RCC 7860 (cell line): ENCODE results near the gene SEMA4C.
"Not testable (repeated sequence)": the region's sequence is repeated elsewhere in the genome, so short reads cannot be mapped to it uniquely, and the experiment has no call there.

Experiments
- DNase-seq: peaks from one replicate; pipeline ENCODE4 v3.0.0-alpha.2; 2015; ENCODE audit warnings: low spot score
- FAIRE-seq: peaks from 2 replicates; lab custom pipeline; 2012; peaks lifted over from hg19 to GRCh38; lab: Jason Lieb, UNC

The SEMA4C gene

GRCh38 chr2:96897491-96898134 is 27.7 kb upstream of the SEMA4C start:
- FAIRE-seq, result no peak
- DNase-seq, result no peak

- FAIRE-seq (no peak), DNase-seq (no peak)
Measured at GRCh38 chr2:96895746-96896651, 26.1 kb upstream of the SEMA4C start.

GRCh38 chr2:96895032-96895745 is 25.3 kb upstream of the SEMA4C start:
- DNase-seq, result no peak
- no peak for FAIRE-seq

DNA sequence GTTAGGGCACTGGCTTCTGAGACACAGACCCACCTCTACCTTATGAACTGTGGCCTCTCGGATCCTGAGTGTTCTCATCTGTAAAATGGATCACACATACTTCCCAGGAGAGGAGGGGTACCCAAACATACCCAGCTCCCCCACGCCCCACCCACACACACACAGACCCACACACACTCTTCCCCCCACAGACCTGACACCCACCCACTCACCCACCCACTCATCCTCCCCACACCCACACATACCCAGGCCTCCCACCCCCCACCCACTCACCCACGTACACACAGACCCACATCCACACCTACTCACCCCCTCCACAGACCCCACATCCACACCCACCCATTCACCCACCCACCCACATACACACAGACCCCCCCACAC is 24.3 kb upstream of the SEMA4C start:
- DNase-seq (no peak), FAIRE-seq (no peak)

DNA sequence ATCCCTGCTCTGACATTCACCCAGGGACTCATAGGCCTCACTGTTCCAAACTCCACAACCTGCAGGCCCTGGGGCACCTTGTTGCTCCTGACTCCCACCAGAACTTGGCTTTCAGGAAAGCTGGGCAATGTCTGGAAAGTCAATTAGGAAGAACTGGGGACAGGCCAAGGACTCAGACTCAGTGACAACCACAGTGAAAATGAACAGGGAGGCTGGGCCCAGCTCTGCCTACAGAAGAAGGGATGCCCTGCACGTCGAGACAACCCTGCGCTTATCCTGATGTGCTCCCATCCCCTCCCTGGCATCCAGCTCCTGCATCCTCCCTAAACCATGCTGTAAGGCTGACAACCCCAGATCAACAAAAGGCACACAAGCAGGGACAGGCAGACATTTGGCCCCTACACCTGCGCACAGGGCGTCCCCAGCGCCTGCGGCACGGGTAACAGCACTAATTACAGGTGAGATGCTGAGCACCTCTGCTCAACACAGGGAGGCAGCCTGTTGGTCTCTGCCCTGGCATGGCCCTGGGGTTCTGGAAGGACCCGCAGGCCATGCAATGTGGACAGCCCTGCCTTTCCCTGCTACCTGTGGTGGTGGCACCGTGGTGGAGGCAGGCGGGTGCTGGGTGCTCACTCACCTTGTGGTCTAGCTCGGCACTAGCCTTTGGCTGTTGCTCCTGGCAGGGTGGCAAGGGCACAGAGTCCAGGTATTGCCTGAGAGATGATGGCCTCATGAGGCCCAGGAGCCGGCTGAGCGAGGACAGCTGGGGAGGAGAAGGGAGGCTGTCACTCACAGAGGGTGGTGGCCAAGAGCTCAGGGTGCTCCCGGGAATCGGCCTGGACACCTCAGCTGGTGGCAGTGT is 23.6 kb upstream of the SEMA4C start:
- no peak for DNase-seq
- FAIRE-seq, result no peak

DNA sequence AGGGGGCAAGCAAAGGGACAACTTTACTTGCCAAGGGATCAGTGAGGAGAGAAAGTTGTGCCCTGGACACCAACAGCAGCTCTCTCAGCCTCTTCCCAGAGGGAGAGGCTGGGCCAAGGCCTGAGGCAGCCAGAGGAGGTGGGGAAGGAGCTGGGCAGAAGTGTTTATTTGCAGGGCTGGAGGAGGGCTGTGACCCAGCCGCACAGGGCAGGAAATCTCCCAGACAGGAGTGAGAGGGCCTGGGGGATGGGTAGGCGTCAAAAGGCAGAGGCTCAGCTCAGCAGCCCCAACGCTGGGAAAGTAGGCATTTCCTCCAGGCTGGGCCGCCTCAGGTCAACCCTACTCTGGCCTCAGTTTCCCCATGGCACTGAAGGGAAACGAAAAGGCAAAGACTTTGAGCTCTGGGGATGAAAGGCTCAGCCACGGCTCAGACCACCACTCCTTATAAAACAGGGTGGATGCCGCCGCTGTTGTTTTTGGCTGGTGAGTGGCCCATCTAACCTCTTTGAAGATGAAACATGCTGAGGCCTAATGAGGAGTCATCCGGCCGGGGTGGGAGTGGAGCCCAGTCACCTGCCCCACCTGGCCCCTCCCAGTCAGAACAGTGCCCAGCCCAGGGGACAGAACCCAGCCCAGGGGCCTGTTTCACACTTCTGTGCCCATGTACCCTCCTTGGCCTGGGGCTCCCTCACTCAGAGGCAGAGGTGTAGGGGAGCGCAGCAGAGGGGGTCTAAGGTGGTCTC is 21.9 kb upstream of the SEMA4C start:
- DNase-seq (peak; percentile 53), FAIRE-seq (no peak)

DNA sequence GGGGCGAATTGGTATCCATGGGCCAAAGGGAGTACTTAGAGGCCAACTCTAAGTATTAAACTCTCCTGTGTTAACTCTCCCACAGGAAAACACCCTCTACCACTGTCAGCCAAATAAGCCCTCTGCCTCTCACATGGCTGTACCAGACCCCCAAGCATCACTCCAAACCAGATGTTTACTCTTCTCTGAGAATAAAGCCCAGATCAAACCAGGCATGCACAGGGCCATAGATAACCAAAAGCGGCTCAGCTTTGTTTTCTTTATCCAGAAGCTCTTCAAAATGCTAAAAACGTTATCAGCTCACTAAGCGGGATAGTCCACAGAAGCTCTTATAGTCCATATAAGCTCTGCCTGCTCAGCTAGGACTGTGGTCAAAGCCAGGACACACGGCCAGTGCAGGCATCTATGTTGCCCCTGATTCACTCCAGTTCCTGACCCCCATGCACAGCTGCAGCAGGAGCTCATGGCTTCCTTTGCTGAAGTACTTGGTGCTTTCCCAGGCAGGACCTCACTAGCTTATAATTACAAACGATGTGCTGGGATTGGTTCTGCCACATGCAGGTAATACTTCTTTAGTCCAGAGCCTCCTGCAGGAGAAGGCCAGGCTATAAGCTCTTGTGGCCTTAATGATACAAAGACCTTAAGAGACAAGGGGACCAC is 21.0 kb upstream of the SEMA4C start:
- DNase-seq (no peak), FAIRE-seq (no peak)

GRCh38 chr2:96890252-96890651 is 20.4 kb upstream of the SEMA4C start:
- DNase-seq (no peak), FAIRE-seq (no peak)

DNA sequence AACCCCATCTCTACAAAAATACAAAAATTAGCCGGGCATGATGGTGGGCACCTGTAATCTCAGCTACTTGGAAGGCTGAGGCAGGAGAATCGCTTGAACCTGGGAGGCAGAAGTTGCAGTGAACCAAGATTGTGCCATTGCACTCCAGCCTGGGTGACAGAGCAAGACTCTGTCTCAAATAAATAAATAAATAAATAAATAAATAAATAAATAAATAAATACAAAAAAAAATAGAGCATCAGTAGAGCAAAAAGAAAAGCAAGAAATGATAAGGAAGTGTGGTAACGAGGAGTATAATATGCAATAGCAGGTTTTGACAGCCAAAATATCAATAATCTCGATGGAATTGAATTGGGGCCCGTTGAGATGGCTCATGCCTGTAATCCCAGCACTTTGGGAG is 19.6 kb upstream of the SEMA4C start:
- not testable (repeated sequence) for FAIRE-seq, DNase-seq

DNA sequence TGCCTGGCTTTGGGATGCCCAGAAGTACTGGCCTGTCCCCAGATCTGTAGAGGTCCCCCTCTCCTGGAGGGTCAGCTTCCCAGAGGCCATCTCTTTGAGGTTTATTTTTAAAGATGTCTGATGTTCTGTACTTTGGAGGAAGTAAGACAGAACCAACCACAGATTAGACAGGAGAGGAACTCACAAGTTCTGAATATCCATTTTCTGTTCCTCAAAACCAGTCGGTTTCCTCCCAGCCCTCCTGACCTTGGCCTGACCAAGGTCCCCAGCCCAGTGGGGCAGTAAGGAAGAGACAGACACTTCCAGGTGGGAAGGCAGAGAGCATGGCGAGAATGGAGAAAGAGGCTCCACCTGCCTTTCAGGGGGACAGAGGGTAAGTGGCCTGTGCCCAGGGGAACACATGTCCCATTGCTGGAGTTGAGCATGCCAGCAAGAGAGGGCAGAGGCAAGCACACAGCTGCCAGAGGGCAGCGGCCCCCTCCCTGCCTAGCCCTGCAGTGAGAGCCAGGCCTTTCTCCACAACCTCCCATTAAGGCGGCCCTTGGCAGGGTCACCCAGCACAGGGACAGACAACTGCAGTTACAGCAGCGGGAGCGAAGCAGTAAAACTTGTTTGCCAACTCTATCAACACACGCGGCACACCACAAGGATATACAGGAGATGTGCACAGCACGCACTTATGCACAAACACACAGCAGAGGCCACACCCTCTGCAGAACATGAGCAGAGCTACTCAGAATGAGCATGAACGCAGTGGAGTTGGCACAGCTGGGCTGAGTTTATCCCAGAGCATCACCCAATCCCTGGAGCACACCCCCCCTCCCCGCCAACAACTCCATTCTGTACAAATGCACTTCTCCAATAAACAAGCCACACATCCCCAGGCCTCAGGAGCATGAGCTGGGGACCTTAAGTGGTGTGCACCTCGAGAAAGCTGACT is 18.5 kb upstream of the SEMA4C start:
- DNase-seq (no peak), FAIRE-seq (no peak)

- FAIRE-seq (no peak), DNase-seq (no peak)
Measured at GRCh38 chr2:96887493-96888012, 17.7 kb upstream of the SEMA4C start.

- FAIRE-seq, result no peak
Measured at GRCh38 chr2:96885432-96886347, 15.8 kb upstream of the SEMA4C start.

DNA sequence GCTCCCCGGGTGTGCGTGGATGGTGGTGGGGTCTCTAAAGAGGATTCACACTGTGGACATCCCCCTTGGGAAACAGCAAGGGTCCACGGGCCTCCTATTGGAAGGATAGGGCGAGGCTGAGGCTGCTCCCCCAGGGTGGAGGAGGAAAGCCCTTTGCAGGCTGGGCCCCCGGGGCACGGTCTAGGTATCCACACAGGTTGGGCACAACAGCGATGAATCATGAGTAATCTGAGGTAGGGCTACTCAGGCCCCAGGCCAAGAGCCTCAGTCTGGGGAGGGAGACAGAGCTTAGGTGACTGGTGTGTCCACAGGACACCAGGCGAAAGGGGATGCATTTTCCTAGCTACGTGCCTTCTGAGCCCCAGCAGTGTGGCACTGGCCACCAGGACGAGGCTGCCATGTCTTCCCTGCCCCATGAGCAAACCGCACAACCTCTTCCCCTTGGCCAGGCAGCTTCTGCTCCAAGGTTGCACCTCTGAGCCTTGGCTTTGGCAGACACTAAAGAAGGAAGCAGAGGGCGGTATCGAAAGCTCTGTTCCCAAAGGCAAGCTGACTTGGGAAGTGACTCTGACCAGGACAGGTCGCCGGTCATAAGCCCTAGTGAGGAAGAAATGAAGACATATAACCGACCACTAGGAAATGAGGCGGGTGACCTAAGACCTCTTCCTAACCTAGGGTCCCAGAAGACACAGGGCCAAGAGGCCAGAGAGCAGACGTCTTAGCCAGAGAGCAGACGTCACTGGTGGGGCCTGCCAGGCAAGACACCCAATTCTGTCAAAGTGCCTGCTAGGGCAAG is 14.6 kb upstream of the SEMA4C start:
- no peak for DNase-seq
- FAIRE-seq, result no peak

More at GRCh38 chr2:96885432-96886347, 15.8 kb upstream of the SEMA4C start:
- no peak for DNase-seq

DNA sequence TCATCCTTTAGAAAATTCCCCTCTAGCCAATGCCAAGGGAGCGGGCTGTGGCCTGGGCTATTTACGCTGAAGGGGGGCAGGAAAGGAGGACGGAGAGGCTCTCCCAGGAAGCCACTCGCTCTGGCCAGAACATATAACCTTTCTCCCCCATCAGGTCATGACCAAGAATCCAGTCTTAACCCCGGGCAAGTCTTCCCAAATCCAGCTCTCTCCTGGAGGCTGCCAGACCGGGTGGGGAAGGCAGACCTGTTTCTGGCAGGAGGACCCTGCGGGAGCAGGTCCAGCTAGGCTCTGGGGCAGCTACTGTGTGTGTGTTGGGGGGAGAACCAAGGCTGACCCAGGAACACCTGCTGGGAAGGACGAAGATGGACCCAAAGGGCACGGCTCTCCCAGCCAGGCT is 13.4 kb upstream of the SEMA4C start:
- no peak for FAIRE-seq
- DNase-seq, result no peak

- no peak for FAIRE-seq
- DNase-seq, result no peak
Measured at GRCh38 chr2:96882906-96883305, 13.0 kb upstream of the SEMA4C start.

DNA sequence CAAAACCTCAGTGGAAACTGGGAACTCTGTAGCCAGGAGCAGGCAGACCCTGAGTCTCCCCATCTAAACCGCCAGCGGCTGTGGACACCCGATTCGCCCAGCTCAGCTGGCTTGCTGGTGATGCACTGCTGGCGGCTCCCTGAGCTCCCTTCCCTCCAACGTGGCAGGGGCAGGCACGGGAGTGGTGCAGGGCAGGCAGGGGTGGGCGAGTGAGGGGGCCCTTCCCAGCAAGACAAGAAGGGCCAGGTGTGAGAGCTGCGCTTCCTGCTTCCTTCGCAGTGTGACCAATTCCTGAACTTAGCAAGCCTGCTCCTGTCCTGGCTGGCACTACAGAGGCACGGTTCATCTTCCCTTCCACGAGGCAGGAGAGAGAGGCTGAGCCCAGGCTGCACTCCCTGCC is 12.3 kb upstream of the SEMA4C start:
- FAIRE-seq, result no peak

More for the DNA sequence above, 12.3 kb upstream of the SEMA4C start:
- DNase-seq, result no peak
